HuH-7.5 (cell line): ENCODE measurements around the gene SYNE4.

Source experiments
- DNase-seq: peaks from one replicate; pipeline ENCODE4 v3.0.0; 2011; ENCODE audit warnings: low spot score

The SYNE4 gene

DNA sequence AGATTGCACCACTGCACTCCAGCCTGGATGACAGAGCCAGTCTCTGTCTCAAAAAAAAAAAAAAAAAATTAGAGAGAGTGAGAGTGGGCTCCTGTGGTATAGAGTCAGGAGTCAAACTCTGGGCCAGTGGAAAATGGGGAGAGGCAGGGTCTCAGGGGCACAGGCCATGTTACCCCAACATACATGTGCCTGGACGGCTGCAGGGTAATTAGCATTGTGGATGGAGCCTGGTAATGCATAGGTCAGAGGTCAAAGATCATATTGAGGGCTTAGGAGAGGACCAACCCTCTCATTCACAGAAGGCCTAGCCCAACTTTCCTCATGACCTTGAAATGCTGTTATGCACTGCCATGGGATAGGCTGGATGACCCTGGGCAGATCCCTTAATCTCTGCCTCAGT is 16.9 kb upstream of the SYNE4 start:
- DNase-seq = no peak

DNA sequence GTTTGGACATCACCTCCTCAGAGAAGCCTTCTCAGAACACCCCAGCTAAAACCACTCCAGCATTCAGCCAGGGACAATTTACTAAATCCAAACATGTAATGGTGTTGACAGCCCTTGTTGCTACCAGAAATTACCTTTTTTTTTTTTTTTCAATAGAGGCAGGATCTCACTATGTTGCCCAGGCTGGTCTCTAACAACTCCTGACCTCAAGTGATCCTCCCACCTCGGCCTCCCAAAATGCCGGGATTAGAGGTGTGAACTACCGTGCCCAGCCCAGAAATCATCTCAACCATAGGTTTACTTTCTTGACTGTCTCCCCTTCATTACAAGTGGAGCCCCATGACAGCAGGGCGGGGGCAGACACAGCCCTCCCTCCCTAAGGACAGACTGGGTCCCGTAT is 14.8 kb upstream of the SYNE4 start:
- no peak for DNase-seq

DNA sequence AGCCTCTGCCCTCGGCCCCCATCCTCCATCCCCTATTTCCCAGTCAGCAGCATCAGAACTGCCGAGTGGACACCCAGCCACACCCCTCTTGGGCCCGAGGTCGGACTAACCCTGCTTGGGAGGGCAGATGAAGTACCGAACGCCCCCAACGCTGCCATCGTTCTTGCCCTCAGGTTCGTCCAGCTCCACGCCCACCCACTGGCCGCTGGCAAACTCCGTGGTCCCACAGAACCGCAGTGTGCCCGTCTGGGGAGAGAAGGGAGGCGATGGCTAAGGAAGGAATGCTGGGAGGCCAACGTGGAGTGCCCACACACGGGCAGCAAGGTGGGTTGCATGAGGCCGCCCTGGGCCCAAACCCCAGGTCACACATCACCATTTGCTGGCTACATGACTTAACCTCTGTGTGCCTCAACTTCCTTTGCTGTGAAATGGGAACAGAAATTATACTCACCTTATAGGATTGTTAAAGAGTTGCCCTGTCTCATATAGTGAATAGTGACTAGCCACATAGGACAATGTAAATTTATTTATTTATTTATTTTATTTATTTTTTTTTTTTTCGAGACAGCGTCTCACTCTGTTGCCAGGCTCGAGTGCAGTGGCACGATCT is 10.6 kb upstream of the SYNE4 start:
- no peak for DNase-seq

DNA sequence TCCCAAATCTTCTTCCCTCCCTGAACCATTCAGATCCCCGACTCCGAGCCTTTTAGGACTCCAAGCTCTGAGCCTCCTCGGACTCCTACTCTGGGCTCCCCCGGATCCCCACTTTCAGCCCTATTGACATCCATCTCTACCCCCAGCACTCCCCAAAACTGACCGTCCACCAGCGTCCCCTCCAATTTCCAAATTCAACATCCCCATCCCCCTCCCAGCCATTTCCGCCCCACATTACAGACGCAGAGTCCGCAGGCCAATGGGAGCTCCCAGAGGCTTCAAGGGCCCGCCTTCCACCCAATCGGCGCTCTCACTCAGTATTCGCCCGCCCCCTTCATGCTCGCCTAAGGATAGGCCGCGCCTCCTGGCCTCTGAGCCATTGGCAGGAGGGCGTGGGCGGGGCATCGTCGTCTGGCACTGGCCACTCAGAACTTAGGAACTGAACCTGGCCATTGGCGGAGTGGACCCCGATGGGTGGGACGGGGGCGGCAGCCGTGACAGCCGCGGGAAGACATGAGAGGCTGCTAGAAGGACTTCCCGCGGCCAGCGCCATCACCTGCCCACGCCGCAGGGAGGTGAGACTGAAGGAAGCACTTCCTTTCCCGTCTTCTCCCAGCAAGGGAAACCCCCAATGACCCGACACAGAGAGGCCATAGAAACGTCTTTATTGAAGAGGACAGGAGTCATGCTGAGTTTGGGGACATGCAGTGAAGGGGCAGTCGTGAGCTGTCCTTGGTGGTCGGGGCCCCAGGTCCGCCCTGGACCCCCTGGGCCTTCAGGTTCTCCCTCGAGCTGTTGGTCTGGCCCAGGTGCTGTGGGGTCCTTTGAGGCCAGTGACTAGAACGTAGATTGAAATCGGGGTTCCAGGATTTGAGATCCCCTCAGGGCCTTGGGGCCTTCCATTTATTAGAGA is 5.7 kb upstream of the SYNE4 start, which contains the start of gene ALKBH6:
Gene ALKBH6 (minus strand): TSS at position 202 of the 913 bp plus-strand sequence. CDS start 816 bp downstream, outside the sequence.
- peak; percentile 99 for DNase-seq

DNA sequence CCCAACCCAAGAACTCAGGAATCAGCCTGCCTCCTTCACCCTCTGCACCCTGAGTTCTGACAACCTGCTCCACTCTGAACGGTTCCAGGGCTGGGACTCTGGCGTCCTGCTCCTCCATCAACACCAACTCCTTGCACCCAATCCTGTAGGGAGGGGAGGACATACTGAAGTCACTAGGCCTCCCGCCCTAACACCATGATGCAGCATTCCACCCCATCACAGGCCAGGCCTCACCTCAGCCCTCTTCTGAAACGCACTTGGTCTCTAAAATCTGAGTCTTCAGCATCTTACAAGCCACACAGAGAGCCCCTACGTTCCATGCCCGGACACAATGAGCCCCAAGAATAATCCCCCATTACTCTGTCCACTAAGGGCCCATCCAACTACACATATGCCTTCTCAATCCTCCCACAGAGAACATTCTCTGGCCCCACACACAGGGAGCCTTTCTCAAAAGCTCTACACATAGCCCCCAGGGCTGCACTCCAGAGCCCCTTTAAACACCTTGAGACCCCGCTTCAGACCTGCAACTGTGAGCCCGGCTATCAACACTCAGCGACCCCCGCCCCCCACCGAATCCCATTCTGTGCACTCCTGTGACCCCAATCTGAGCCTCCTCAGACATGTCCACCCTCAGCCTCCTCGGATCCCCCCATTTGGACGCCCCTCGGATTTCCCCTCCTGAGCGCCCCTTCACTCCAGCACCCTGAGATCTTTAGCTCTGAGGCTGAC is 4.8 kb upstream of the SYNE4 start:
- no peak for DNase-seq

DNA sequence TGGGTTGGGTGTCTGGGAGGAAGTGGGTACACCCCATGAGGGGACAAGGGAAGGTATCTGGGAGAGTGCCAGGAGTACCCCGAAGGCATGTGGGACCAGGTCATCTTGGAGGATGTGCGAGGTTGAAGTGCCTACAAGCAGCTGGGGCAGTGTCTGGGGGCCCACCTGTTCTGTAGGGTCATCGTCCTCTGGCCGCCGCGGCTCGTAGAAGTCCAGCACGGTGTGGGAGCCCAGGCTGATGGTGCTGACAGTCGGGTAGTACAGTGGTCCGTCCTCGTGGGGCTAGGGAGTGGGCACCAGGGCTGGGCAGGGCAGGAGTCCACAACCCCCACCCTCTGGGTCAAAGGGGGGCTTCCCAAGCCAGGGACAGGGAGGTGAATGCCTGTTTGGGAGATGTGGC is 1.8 kb upstream of the SYNE4 start:
- DNase-seq = no peak

DNA sequence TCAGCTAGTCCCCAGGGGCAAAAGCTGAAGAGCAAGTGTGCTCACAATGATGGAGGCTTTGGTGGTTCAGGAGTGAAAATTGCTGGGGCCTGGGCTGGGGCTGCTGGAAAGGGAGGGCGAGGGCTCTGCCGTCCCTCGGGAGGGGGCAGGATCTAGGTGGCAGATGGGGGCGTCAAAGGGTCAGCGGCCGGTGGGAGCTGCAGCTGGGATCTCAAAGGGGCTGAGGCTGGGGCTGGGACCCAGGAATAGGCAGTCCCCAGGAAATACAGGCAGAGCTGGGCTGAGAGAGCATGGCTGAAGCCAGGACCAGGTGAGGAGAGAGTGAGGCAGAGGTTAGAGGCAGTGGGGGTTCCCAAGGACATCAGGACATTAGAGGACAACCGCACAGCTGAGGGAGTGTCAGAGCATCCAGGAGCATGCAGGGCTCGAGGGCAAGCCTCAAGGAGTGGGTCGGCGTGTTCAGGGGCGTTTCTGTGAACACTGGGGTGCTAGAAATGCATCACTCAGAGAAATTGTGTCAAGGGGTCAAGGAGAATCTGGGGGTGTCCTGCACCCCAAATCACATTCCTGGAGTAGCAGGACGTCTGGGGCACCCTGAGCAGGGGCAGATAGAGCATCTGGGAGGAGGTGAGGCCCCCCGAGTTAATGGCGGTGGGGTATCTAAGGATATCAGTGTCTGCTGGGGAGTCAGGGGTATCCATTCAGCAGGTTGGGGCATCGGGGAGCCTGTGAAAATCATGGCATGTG is 1.2 kb upstream of the SYNE4 start:
- DNase-seq = no peak

DNA sequence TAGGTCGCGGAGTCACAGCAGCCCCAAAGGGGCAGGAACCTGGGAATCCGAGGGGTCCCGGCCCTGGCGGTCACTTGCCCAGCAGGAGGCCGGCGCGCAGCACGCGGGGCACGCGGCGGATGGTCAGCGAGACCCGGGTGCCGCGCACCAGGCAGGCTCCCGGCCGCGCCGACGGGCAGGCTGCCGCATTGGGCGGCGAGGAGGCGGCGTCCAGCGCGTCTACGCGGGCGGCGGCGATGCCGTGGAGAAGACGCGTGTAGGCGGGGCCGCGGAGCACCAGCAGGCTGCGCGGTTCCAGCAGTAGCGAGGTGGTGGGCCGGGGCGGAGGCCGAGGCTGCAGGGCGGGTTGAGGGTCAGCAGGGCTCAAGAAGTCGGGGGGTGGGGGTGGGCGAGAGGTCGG is 607 bp upstream of the SYNE4 start:
- peak; percentile 79 for DNase-seq

DNA sequence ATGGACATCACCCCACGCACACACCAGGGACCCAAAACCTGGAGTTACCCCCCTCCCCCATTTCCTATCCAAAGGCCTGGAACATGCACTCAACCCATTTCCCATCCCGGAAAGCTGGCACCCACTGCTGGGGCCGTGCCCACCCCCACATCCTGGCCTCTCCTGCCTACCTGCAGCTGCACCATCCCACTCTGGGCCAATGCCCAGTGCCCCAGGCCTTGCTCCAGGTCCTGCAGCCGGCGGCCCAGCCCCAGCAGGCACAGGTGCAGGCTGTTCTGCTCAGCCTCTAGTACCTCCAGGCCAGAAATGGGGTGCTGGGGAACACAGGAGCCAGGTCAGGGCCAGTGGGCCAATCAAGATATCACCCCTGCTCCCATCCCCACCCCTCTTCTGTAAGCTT is 1.7 kb downstream of the SYNE4 start:
- no peak for DNase-seq

DNA sequence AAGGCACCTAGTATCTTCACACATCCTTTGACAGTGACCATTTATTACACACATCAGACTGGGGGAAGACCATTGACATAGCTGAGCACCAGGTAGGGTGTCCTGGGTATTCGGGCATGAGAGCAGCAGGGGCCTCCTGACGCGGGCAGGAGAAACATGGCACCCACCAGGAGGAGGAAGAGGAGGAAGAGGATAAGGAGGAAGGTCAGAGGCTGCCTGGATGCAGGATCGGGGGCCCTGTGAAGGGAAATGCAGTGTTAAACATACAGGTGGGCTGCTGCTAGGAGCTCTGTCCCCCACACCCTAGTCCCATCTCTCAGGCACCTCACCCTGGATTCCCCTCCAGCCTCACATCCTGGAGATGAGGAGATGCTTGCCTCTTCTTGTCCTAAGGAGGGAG is 5.3 kb downstream of the SYNE4 start:
- DNase-seq = no peak

DNA sequence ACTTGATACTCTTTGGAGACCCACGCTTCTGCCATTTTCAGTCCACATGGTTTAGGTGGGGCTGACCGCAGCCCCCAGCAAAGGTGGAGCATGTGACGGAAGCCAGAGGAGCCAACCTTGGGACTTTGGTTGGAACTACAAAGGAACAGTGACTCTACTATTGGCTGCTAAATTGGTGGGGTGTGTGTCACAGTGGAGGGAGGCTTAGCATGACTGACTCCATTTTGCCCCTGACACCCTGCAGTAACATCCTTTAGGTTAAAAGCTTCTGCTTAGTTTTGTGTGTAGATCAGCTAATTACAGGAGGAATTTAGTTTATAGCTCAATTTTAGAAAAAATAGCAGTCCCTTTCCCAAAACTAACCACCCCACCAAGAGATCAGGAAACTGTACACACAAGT is 7.0 kb downstream of the SYNE4 start:
- DNase-seq = no peak

DNA sequence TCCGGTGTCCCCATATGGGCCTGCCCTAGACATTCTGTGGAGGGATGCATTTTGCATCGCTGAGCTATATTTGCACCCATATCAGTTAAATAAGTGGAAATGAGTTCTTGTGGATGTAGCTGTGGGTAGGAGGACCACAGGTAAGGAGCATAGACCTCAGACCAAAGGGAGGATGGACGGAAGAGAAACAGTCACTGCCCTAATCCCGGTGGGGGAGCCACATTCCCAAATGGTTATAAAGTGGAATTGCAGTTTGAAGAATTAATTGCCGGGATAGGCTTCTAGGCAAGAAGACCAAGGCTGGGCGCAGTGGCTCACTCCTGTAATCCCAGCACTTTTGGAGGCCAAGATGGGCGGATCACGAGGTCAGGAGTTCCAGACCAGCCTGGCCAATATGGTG is 11.8 kb downstream of the SYNE4 start:
- no peak for DNase-seq

DNA sequence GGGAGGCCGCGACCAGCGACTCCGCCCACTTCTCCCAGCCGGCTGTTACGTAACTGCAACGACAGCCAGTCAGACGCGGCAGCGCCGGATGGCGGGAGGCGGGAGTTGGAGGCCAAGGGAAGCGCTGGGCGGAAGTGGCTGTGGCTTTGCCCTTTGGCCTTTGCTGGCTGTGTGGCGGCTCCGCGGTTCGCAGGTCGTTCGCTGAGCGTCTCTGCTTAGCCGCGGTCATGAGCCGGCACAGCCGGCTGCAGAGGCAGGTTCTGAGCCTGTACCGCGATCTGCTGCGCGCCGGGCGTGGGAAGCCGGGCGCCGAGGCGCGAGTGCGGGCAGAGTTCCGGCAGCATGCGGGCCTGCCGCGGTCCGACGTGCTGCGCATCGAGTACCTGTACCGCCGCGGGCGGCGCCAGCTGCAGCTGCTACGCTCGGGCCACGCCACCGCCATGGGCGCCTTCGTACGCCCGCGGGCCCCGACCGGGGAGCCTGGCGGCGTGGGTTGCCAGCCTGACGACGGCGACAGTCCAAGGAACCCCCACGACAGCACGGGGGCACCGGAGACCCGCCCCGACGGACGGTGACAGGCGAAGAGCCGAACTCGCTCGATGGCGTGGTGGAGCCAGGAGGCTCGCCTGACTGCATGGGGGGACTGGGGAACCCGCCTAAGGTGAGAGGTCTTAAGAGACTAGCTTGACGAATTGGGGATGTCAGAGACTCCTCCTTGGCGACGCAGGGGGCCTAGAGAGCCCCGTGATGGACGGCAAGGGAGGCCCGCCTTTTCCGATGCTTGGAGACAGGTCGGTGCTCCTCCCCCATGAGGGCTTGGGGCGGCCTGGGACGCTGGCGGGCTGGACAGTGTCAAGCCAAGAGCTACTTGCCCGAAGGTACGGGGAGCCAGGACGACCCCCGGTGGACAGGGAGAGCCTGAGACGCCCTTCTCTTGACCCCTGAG is 13.3 kb downstream of the SYNE4 start, which contains the start of gene SDHAF1:
Gene SDHAF1 (plus strand): TSS at position 141 of the 946 bp plus-strand sequence. CDS start 87 bp downstream, at position 228.
- DNase-seq = peak; percentile 99

DNA sequence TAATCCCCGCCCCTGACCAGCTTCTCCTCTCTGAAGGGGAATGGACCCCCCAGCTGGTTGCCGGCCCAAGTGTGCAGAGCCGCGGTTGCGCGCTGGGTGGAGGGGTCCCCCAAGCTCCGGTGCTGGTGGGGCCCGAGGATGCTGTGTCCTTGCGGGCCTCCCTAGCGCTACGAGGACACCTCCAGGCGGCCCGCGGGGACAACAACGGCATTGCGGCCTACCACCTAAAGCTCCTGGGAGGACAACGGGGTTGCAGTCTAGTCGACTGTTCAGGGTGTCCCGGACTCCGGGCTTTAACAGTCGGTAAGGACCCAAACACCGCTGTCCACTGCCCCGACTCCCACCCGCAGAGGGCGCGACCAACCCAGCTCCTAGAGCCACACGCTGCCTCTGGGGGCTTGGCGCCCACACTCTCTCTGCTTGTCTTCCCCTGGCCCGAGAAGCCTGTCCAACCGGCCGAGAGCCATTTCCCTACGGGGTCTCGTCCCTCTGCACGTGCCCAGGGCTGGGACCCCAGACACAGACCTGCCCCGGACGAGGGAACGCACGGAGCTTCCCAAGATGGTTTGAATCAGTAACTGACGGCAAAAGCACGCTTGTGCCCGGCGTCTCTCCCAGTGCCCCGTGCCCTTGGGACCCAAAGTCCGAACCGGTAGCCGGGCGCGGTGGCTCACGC is 14.6 kb downstream of the SYNE4 start:
- DNase-seq = no peak

DNA sequence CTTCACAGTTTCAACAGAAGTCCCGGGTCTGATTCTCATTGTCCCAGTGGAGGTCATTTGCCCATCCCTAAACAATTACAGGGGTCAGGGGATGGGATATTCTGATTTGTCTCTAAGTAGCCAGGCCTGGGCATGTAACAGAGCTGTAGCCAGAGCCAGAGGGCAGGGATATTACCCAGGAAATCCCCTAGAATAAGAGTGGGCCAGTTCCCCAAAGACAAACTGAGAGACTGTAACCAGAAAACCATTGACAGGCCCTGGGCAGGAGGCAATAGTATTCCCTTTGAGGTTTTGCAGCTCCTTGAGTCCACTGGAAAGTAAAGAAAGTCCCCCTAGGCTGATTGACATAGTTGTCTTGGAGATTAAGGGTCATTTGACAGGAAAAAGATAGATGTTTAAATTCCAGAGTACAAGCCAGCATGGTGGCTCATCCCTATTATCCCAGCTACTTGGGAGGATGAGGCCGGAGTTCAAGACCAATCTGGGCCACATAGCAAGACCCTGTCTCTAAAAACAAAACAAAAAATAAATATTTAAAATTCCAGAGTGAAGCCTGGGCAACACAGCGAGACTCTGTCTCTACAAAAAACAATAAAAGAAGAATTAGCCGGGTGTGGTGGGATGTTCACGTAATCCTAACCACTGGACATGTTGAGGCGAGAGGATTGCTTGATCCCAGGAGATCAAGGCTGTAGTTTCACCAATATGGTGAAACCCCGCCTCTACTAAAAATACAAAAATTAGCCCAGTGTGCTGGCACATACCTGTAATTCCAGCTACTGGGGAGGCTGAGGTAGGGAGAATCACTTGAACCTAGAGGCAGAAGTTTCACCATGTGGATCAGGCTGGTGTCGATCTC is 15.5 kb downstream of the SYNE4 start:
- no peak for DNase-seq

DNA sequence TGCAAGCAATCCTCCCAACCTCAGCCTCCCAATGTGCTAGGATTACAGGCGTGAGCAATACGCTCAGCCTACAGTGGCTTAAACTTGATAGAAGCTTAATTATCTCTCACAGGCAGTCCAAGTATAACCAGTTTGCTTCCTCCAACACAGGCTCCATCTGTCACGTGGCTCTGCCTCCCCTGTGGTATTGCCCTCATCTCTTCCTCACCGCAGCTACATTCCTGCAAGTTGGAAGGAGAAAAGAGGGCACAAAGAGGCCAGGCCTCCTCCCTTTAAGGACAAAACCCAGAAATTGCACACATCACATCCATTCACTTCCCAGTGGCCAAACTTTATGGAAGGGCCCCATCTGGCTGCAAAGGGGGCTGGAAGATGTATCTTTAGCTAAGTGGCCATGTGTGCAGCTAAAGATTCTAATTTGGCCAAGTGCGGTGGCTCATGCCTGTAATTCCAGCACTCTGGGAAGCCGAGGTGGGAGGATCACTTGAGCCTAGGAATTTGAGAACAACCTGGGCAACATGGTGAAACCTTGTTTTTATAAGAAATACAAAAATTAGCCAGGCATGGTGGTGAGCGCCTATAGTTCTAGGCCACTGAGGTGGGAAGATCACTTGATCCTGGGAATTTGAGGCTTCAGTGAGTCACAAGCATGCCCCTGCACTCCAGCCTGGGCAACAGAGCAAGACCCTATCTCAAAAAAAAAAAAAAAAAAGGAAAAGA is 16.7 kb downstream of the SYNE4 start:
- no peak for DNase-seq

DNA sequence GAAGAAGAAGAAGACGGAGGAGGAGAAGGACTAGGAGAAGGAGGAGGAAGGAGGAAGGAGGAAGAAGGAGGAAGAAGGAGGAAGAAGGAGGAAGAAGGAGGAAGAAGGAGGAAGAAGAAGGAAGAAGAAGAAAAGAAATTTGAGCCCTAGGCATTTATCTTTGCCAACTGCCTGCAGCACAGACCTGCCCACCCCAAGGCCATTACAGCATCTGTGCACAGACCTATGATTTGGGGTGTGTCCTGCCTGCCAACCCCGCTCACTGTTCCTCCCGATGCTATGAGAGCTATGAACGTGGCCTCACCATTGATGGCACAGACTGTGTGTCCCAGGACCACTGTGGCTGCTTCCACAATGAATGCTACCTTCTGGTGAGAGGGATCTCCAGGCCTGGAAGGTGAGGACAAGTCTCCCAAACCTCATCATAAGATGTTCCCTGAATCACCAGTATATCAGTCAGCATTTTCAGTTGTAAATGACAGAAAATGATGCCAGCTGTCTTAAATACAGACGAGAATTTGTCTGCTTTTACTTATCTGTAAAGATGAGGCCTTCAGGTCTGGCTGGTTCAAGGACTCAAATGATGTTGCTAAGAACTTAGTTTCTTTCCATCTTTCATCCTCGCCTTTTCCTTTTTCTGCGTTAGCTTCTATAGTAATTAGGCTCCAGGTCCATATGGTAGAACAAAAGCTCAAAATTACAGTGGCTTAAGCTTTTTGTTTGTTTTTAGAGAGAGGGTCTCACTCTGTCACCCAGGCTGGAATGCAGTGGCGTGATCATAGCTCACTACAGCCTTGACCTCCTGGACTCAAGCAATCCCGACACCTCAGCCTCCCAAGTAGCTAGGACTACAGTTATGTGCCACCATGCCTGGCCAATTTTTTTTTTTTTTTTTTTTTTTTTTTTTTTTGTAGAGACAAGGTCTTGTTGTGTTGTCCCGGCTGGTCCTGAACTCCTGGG is 17.6 kb downstream of the SYNE4 start:
- DNase-seq = no peak
